ENCODE results near the gene RTP3. TPM values are rescaled to one million over a fixed set of nuclear protein-coding genes. Genes with fewer than 3 reads are reported as not detected.
"Not testable (repeated sequence)": the region's sequence is repeated elsewhere in the genome, so short reads cannot be mapped to it uniquely, and the experiment has no call there.

RTP3 gene
- total and polyA plus RNA-seq, 5 donors, result not detected

GRCh38 chr3:46541835-46542234 is 44.1 kb downstream of the RTP3 start:
- Histone ChIP-seq H3K9me3 (ENCODE audit: control insufficient read depth, low read length) (no peaks in the 10 kb centered on the region), H3K4me1 (ENCODE audit: control insufficient read depth, insufficient read depth, low read length) (no peaks in the 10 kb centered on the region), H3K27ac (ENCODE audit: low read length) (no peak overlapping the region), H3K27me3 (ENCODE audit: control insufficient read depth, insufficient read depth) (no peaks in the 10 kb centered on the region), H3K4me3 (ENCODE audit: low read length) (no peak overlapping the region)
- intact Hi-C loops (cut with DNase I), result no loop called here
- WGBS, result 82% methylated on average over 1 of the region's 1 CpG
- DNase-seq (no peak), ATAC-seq (no peak)

GRCh38 chr3:46542344-46542743 is 44.6 kb downstream of the RTP3 start:
- Histone ChIP-seq H3K27ac (ENCODE audit: low read length) (no peak overlapping the region), H3K4me3 (ENCODE audit: low read length) (no peak overlapping the region), H3K9me3 (ENCODE audit: control insufficient read depth, low read length) (no peaks in the 10 kb centered on the region), H3K4me1 (ENCODE audit: control insufficient read depth, insufficient read depth, low read length) (no peaks in the 10 kb centered on the region), H3K27me3 (ENCODE audit: control insufficient read depth, insufficient read depth) (no peaks in the 10 kb centered on the region)
- DNase-seq (no peak), ATAC-seq (no peak)
- intact Hi-C loops (cut with DNase I), result no loop called here
- 88% methylated on average over 2 of the region's 2 CpGs for WGBS

GRCh38 chr3:46542801-46543201 is 45.0 kb downstream of the RTP3 start:
- Histone ChIP-seq H3K9me3 (ENCODE audit: control insufficient read depth, low read length) (no peaks in the 10 kb centered on the region), H3K4me3 (ENCODE audit: low read length) (no peak overlapping the region), H3K27me3 (ENCODE audit: control insufficient read depth, insufficient read depth) (no peaks in the 10 kb centered on the region), H3K4me1 (ENCODE audit: control insufficient read depth, insufficient read depth, low read length) (no peaks in the 10 kb centered on the region), H3K27ac (ENCODE audit: low read length) (no peak overlapping the region)
- no peak for DNase-seq
- intact Hi-C loops (cut with DNase I), result no loop called here
- 86% methylated on average over 5 of the region's 5 CpGs for WGBS
- ATAC-seq, result no peak

- DNase-seq (no peak), ATAC-seq (no peak)
- Histone ChIP-seq H3K27me3 (ENCODE audit: control insufficient read depth, insufficient read depth) (no peaks in the 10 kb centered on the region), H3K4me3 (ENCODE audit: low read length) (no peak overlapping the region), H3K27ac (ENCODE audit: low read length) (no peak overlapping the region), H3K4me1 (ENCODE audit: control insufficient read depth, insufficient read depth, low read length) (no peaks in the 10 kb centered on the region), H3K9me3 (ENCODE audit: control insufficient read depth, low read length) (no peaks in the 10 kb centered on the region)
- 90% methylated on average over 17 of the region's 17 CpGs for WGBS
- intact Hi-C loops (cut with DNase I), result no loop called here
Measured at GRCh38 chr3:46544771-46545503, 47.2 kb downstream of the RTP3 start.

- no peak for ATAC-seq
- no peak overlapping the region for H3K27ac ChIP-seq (ENCODE audit: low read length)
- intact Hi-C loops (cut with DNase I), result no loop called here
- no peaks in the 10 kb centered on the region for H3K4me1 ChIP-seq (ENCODE audit: control insufficient read depth, insufficient read depth, low read length)
- no peaks in the 10 kb centered on the region for H3K27me3 ChIP-seq (ENCODE audit: control insufficient read depth, insufficient read depth)
- no peak for DNase-seq
- 76% methylated on average over 6 of the region's 6 CpGs for WGBS
- no peak overlapping the region for H3K4me3 ChIP-seq (ENCODE audit: low read length)
- no peaks in the 10 kb centered on the region for H3K9me3 ChIP-seq (ENCODE audit: control insufficient read depth, low read length)
Measured at GRCh38 chr3:46545818-46546630, 48.2 kb downstream of the RTP3 start.

- intact Hi-C loops (cut with DNase I), result no loop called here
- Histone ChIP-seq H3K27me3 (ENCODE audit: control insufficient read depth, insufficient read depth) (no peaks in the 10 kb centered on the region), H3K4me3 (ENCODE audit: low read length) (no peak overlapping the region), H3K9me3 (ENCODE audit: control insufficient read depth, low read length) (no peaks in the 10 kb centered on the region), H3K27ac (ENCODE audit: low read length) (no peak overlapping the region), H3K4me1 (ENCODE audit: control insufficient read depth, insufficient read depth, low read length) (no peaks in the 10 kb centered on the region)
- 76% methylated on average over 1 of the region's 1 CpG for WGBS
- ATAC-seq (no peak), DNase-seq (no peak)
Measured at GRCh38 chr3:46546896-46547440, 49.2 kb downstream of the RTP3 start.

GRCh38 chr3:46548611-46549010 is 50.8 kb downstream of the RTP3 start:
- ATAC-seq; DNase-seq; H3K4me3 ChIP-seq (ENCODE audit: low read length); H3K27ac ChIP-seq (ENCODE audit: low read length); H3K4me1 ChIP-seq (ENCODE audit: control insufficient read depth, insufficient read depth, low read length); H3K9me3 ChIP-seq (ENCODE audit: control insufficient read depth, low read length); H3K27me3 ChIP-seq (ENCODE audit: control insufficient read depth, insufficient read depth); intact Hi-C loops (cut with DNase I): not testable (repeated sequence)
- WGBS, result 92% methylated on average over 3 of the region's 3 CpGs

GRCh38 chr3:46549408-46549904 is 51.7 kb downstream of the RTP3 start:
- H3K4me1 ChIP-seq (ENCODE audit: control insufficient read depth, insufficient read depth, low read length), result no peaks in the 10 kb centered on the region
- DNase-seq, result no peak
- 55% methylated on average over 4 of the region's 4 CpGs for WGBS
- no peaks in the 10 kb centered on the region for H3K9me3 ChIP-seq (ENCODE audit: control insufficient read depth, low read length)
- no peak for ATAC-seq
- no peaks in the 10 kb centered on the region for H3K27me3 ChIP-seq (ENCODE audit: control insufficient read depth, insufficient read depth)
- intact Hi-C loops (cut with DNase I), result no loop called here
- no peak overlapping the region for H3K4me3 ChIP-seq (ENCODE audit: low read length)
- H3K27ac ChIP-seq (ENCODE audit: low read length), result no peak overlapping the region

- ATAC-seq (no peak), DNase-seq (no peak)
- H3K4me1 ChIP-seq (ENCODE audit: control insufficient read depth, insufficient read depth, low read length), result no peaks in the 10 kb centered on the region
- no peaks in the 10 kb centered on the region for H3K9me3 ChIP-seq (ENCODE audit: control insufficient read depth, low read length)
- no peaks in the 10 kb centered on the region for H3K27me3 ChIP-seq (ENCODE audit: control insufficient read depth, insufficient read depth)
- WGBS, result 66% methylated on average over 1 of the region's 1 CpG
- H3K27ac ChIP-seq (ENCODE audit: low read length), result no peak overlapping the region
- intact Hi-C loops (cut with DNase I), result no loop called here
- H3K4me3 ChIP-seq (ENCODE audit: low read length), result no peak overlapping the region
Measured at GRCh38 chr3:46549989-46550388, 52.2 kb downstream of the RTP3 start.
